Measurements from ENCODE around the gene CEP41.

Gene CEP41

DNA sequence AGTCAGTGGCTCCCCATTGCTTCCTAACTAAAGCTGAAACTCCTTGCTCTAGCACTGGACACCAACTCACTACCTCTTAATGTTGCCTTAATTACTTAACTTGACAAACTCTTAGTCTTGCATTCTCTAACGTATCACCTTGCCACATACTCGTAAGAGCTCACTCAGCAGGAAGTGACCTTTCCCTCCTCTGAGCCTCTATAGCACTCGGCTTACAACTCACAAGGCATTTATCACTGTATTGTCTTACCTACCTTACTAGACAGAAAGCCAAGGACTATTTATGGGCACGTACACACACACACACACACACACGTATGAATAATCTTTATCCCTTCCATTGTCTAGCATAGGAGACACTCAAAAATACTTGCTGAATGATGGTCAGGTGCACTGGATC, 21.2 kb downstream of the CEP41 start:
- Histone ChIP-seq H3K27ac (ENCODE audit: low read depth, low read length, poor library complexity, severe bottlenecking) (no peak overlapping the region), H2AFZ (ENCODE audit: low read length) (no peak overlapping the region), H3K79me2 (ENCODE audit: insufficient read depth, low read length) (no peaks in the 10 kb centered on the region), H3K9me2 (ENCODE audit: low read depth, low read length) (no peaks in the 10 kb centered on the region), H3K27me3 (ENCODE audit: insufficient read depth, low read length) (no peaks in the 10 kb centered on the region), H4K20me1 (ENCODE audit: insufficient read depth, low read length) (no peaks in the 10 kb centered on the region), H3F3A (ENCODE audit: insufficient read depth, low read length) (no peaks in the 10 kb centered on the region), H3K36me3 (ENCODE audit: insufficient read depth, low read length) (peaks cover 14% of the 10 kb centered on the region; the same call in 1 of the 2 replicates), H3K4me3 (ENCODE audit: low read depth, low read length, poor library complexity, severe bottlenecking) (no peak overlapping the region), H3K9me3 (ENCODE audit: low read length) (no peaks in the 10 kb centered on the region), H3K4me1 (ENCODE audit: insufficient read depth, low read length, severe bottlenecking) (no peaks in the 10 kb centered on the region), H3K4me2 (ENCODE audit: low read length) (no peak overlapping the region), H3K9ac (ENCODE audit: low read length) (no peak overlapping the region)
- no peak for TF ChIP-seq EZH2 (IDR thresholded peaks at IDR 0.05; ENCODE audit: borderline replicate concordance, low read length)
- TF ChIP-seq, protein P1, sequence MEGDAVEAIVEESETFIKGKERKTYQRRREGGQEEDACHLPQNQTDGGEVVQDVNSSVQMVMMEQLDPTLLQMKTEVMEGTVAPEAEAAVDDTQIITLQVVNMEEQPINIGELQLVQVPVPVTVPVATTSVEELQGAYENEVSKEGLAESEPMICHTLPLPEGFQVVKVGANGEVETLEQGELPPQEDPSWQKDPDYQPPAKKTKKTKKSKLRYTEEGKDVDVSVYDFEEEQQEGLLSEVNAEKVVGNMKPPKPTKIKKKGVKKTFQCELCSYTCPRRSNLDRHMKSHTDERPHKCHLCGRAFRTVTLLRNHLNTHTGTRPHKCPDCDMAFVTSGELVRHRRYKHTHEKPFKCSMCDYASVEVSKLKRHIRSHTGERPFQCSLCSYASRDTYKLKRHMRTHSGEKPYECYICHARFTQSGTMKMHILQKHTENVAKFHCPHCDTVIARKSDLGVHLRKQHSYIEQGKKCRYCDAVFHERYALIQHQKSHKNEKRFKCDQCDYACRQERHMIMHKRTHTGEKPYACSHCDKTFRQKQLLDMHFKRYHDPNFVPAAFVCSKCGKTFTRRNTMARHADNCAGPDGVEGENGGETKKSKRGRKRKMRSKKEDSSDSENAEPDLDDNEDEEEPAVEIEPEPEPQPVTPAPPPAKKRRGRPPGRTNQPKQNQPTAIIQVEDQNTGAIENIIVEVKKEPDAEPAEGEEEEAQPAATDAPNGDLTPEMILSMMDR (IDR thresholded peaks at IDR 0.05; ENCODE audit: low read length): no peak

DNA sequence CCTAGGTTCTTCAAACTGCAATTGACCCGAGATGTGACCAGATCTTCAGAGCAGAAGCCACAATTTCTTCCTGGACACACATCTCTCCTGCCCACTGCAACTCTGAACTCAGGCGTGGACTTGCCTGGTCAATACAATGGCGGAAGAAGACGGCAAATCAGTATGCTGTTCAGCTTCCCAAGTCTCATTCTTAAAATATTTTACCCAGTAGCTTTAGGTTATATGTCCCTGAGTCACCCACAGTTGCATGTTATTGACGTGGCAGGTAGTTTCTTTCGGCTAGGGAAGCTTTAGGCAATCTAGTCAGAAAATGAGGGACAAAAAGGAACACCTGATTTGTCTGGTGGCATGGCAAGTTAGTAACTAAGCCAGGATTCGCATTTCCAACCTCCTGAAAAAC, 22.5 kb downstream of the CEP41 start:
- Histone ChIP-seq H3K9ac (ENCODE audit: low read length) (no peak overlapping the region), H3K4me2 (ENCODE audit: low read length) (no peak overlapping the region), H3K79me2 (ENCODE audit: insufficient read depth, low read length) (no peaks in the 10 kb centered on the region), H3F3A (ENCODE audit: insufficient read depth, low read length) (no peaks in the 10 kb centered on the region), H3K9me2 (ENCODE audit: low read depth, low read length) (no peaks in the 10 kb centered on the region), H3K36me3 (ENCODE audit: insufficient read depth, low read length) (peaks cover 11% of the 10 kb centered on the region; the same call in 1 of the 2 replicates), H4K20me1 (ENCODE audit: insufficient read depth, low read length) (no peaks in the 10 kb centered on the region), H3K4me1 (ENCODE audit: insufficient read depth, low read length, severe bottlenecking) (no peaks in the 10 kb centered on the region), H3K9me3 (ENCODE audit: low read length) (no peaks in the 10 kb centered on the region), H3K27me3 (ENCODE audit: insufficient read depth, low read length) (no peaks in the 10 kb centered on the region), H2AFZ (ENCODE audit: low read length) (no peak overlapping the region), H3K27ac (ENCODE audit: low read depth, low read length, poor library complexity, severe bottlenecking) (no peak overlapping the region), H3K4me3 (ENCODE audit: low read depth, low read length, poor library complexity, severe bottlenecking) (no peak overlapping the region)
- no peak for TF ChIP-seq EZH2 (IDR thresholded peaks at IDR 0.05; ENCODE audit: borderline replicate concordance, low read length)
- TF ChIP-seq, protein P1 (IDR thresholded peaks at IDR 0.05; ENCODE audit: low read length): no peak

DNA sequence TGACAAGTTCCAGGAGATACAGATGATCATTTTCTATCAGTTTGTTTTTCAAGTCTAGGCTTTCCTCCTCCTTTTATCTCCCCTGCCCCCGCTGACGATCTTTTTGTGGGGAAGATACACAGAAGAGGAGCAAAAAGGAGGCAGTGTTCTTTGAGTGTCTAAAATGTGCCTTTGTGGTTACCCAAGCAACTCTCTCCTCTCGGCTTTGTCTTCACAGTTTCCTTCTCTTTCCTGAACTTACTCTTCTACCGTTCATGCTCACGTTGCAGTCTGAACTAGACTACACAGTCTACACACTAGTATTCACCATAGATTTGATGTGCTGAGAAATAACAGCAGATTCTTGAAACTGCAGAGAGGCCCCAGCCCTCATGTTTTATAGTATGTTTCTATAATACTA, 23.6 kb downstream of the CEP41 start:
- Histone ChIP-seq H3K79me2 (ENCODE audit: insufficient read depth, low read length) (no peaks in the 10 kb centered on the region), H2AFZ (ENCODE audit: low read length) (no peak overlapping the region), H4K20me1 (ENCODE audit: insufficient read depth, low read length) (no peaks in the 10 kb centered on the region), H3F3A (ENCODE audit: insufficient read depth, low read length) (no peaks in the 10 kb centered on the region), H3K4me1 (ENCODE audit: insufficient read depth, low read length, severe bottlenecking) (no peaks in the 10 kb centered on the region), H3K36me3 (ENCODE audit: insufficient read depth, low read length) (peaks cover 9% of the 10 kb centered on the region; the same call in 1 of the 2 replicates), H3K4me2 (ENCODE audit: low read length) (no peak overlapping the region), H3K27me3 (ENCODE audit: insufficient read depth, low read length) (no peaks in the 10 kb centered on the region), H3K9me3 (ENCODE audit: low read length) (no peaks in the 10 kb centered on the region), H3K27ac (ENCODE audit: low read depth, low read length, poor library complexity, severe bottlenecking) (no peak overlapping the region), H3K4me3 (ENCODE audit: low read depth, low read length, poor library complexity, severe bottlenecking) (no peak overlapping the region), H3K9me2 (ENCODE audit: low read depth, low read length) (no peaks in the 10 kb centered on the region), H3K9ac (ENCODE audit: low read length) (no peak overlapping the region)
- TF ChIP-seq, protein P1 (IDR thresholded peaks at IDR 0.05; ENCODE audit: low read length): no peak
- no peak for TF ChIP-seq EZH2 (IDR thresholded peaks at IDR 0.05; ENCODE audit: borderline replicate concordance, low read length)

Measured in OCI-LY1 (cell line).